ENCODE results near the gene BEGAIN. TPM values are rescaled to one million over a fixed set of nuclear protein-coding genes. Genes with fewer than 3 reads are reported as not detected.

Gene BEGAIN
- total and polyA plus RNA-seq, 2 of the 8 experiments (the other 6 are each of a cell fraction or from before 2014, with no cell fraction given) = 2.9 to 3.0 TPM

DNA sequence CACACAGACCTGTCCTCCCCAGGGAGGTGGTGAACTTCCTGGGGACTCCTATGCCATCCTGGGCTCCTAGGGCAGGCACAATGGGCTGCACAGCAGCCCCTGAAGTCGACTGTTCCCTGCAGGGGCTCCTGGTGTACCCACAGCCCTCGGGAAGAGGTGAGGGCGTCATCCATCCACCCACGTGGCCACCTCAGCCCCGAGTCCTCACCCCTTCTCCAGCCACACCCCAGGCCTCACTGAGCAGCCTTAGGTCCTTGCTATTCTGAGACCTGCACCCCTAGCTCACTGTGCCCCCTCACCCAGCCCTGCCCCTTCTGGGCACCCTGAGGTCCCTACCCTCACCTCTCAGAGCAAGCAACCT is 38.9 kb downstream of the BEGAIN start:
- no peak overlapping the region for H3K9ac ChIP-seq (replicated peaks in 1 of 4; ENCODE audit: extremely low read depth in 1 of 4, low read depth in 3 of 4, low read length in 3 of 4)
- no peak for TF ChIP-seq ZNF274 (IDR thresholded peaks at IDR 0.05; ENCODE audit: borderline replicate concordance, extremely low read depth, low read length)
- TF ChIP-seq MAFK (IDR thresholded peaks at IDR 0.05; ENCODE audit: low read depth, low read length) = no peak
- no peak for TF ChIP-seq ASH2L (IDR thresholded peaks at IDR 0.05; ENCODE audit: low read length)
- TF ChIP-seq TCF12 (IDR thresholded peaks at IDR 0.05; ENCODE audit: low read depth, low read length) = no peak
- TF ChIP-seq CBX8 (IDR thresholded peaks at IDR 0.05; ENCODE audit: borderline replicate concordance, low read depth, low read length) = no peak
- TF ChIP-seq, protein P1, sequence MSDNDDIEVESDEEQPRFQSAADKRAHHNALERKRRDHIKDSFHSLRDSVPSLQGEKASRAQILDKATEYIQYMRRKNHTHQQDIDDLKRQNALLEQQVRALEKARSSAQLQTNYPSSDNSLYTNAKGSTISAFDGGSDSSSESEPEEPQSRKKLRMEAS (IDR thresholded peaks at IDR 0.05) = no peak

More for the DNA sequence above, 38.9 kb downstream of the BEGAIN start:
- H3K56ac ChIP-seq (replicated peaks; ENCODE audit: insufficient read length, low read depth, low read length) = no peak overlapping the region
- peaks cover 0 to 1% of the 10 kb centered on the region in 2 experiments for H4K20me1 ChIP-seq (replicated peaks in 1 of 2; ENCODE audit: control insufficient read depth in 1 of 2, insufficient read depth in 2 of 2, low read length in 2 of 2)
- H2BK20ac ChIP-seq (ENCODE audit: low read length) = no peak overlapping the region
- H3K9me3 ChIP-seq (ENCODE audit: insufficient read depth in 2 of 2, low read depth in 1 of 2, low read length in 1 of 2) = no peaks in the 10 kb centered on the region
- no peak overlapping the region for H2BK12ac ChIP-seq (ENCODE audit: low read depth, low read length)
- no peak overlapping the region for H3K23ac ChIP-seq (ENCODE audit: insufficient read length)
- H3K4ac ChIP-seq (replicated peaks; ENCODE audit: insufficient read length, low read depth, low read length) = no peak overlapping the region
- H3K4me1 ChIP-seq (replicated peaks in 1 of 4; ENCODE audit: control insufficient read depth in 3 of 4, insufficient read depth in 4 of 4, low read length in 3 of 4) = peaks cover 6 to 13% (median 11%) of the 10 kb centered on the region in 4 experiments
- no peak overlapping the region for H3K14ac ChIP-seq (ENCODE audit: insufficient read length)
- peak overlapping the region; percentile 61; the same call in 1 of the 2 replicates for H2BK15ac ChIP-seq (ENCODE audit: low read length)
- H3K23me2 ChIP-seq (ENCODE audit: low read depth, low read length) = peaks cover 5% of the 10 kb centered on the region; the same call in 1 of the 2 replicates
- H3K4me3 ChIP-seq (ENCODE audit: extremely low read depth in 1 of 4, insufficient read depth in 2 of 4, low read depth in 3 of 4, low read length in 4 of 4) = no peak overlapping the region
- H3K27ac ChIP-seq (ENCODE audit: low read depth, low read length) = no peak overlapping the region
- no peak overlapping the region for H3K18ac ChIP-seq (ENCODE audit: extremely low read depth, low read length)
- no peaks in the 10 kb centered on the region for H3K36me3 ChIP-seq (ENCODE audit: control insufficient read depth in 2 of 4, insufficient read depth in 4 of 4, low read length in 3 of 4)
- ChIA-PET POLR2A (ENCODE audit: partially characterized antibody) (interaction anchor here (1.6 to 2.0 kb wide), 2 partner anchors 8 to 14 kb away, joined by 5 read pairs; no protein-coding TSS in a partner anchor), CTCF (ENCODE audit: partially characterized antibody) (interaction anchor here (0.9 to 1.8 kb wide), 5 partner anchors 11 to 166 kb away, joined by 3 to 6 read pairs (median 4); no protein-coding TSS in a partner anchor)
- H3K79me2 ChIP-seq (ENCODE audit: control insufficient read depth in 1 of 2, insufficient read depth in 2 of 2, low read length in 2 of 2) = no peaks in the 10 kb centered on the region
- no peak overlapping the region for H2AK5ac ChIP-seq (ENCODE audit: low read depth, low read length)
- H4K8ac ChIP-seq (ENCODE audit: extremely low read depth, insufficient read depth, low read length) = 0 out of 2 replicates have a peak overlapping the region, but pooled peaks have one; percentile 4
- H4K91ac ChIP-seq (replicated peaks; ENCODE audit: insufficient read length, low read length) = no peak overlapping the region
- FAIRE-seq (no peak), DNase-seq (ENCODE audit: low read depth in 1 of 2, low spot score in 2 of 2) (no peak)
- H2AFZ ChIP-seq (ENCODE audit: low read length) = no peak overlapping the region
- H2BK5ac ChIP-seq (ENCODE audit: low read depth, low read length) = no peak overlapping the region
- H2BK120ac ChIP-seq (replicated peaks; ENCODE audit: low read depth, low read length) = no peak overlapping the region
- no peaks in the 10 kb centered on the region for H3K79me1 ChIP-seq (ENCODE audit: low read depth, low read length)
- H3K4me2 ChIP-seq (ENCODE audit: insufficient read depth in 1 of 2, low read depth in 2 of 2, low read length in 2 of 2) = no peak overlapping the region
- H4K5ac ChIP-seq (ENCODE audit: insufficient read length, low read depth, low read length) = no peak overlapping the region
- peaks cover 0 to 17% (median 8%) of the 10 kb centered on the region in 4 experiments; a peak in 5 of 7 replicates for H3K27me3 ChIP-seq (replicated peaks in 1 of 4; ENCODE audit: control insufficient read depth in 3 of 4, extremely low read depth in 1 of 4, insufficient read depth in 3 of 4, low read length in 3 of 4)
- 96% methylated on average over 4 of the region's 5 CpGs; no CpG with 5 or more reads in 1 of the 2 experiments for WGBS, 2 experiments (ENCODE audit: extremely low coverage in 1 of 2, insufficient coverage in 1 of 2, insufficient read length in 1 of 2, insufficient replicate concordance in 2 of 2, low coverage in 1 of 2, low lambda C conversion rate in 2 of 2, missing lambda C conversion rate in 1 of 2)

Measured in H1 (cell line).